IMR-90 (cell line): ENCODE results near the gene FOCAD.

Experiments used
- CHD1 ChIP-seq: IDR thresholded peaks from 2 replicates; pipeline ENCODE4 v1.6.1; 2012; ENCODE audit warnings: low read depth, low read length, improper control_type of control experiment
- MAFK ChIP-seq: IDR thresholded peaks from 2 replicates; pipeline ENCODE4 v1.6.1; 2012; ENCODE audit warnings: low read depth, low read length, improper control_type of control experiment
- MXI1 ChIP-seq: IDR thresholded peaks from 2 replicates; pipeline ENCODE4 v1.6.1; 2012; ENCODE audit warnings: low read depth, mild to moderate bottlenecking, low read length, moderate library complexity, borderline replicate concordance
- NFE2L2 ChIP-seq: fragments of 150-350 bp; IDR thresholded peaks from 2 replicates; pipeline ENCODE4 v1.6.1; 2016; ENCODE audit warnings: low read depth, mild to moderate bottlenecking, low read length
- POLR2A ChIP-seq: IDR thresholded peaks from 2 replicates; pipeline ENCODE4 v1.6.1; 2012; ENCODE audit warnings: mild to moderate bottlenecking, low read depth, low read length
- RAD21 ChIP-seq: IDR thresholded peaks from 2 replicates; pipeline ENCODE4 v1.6.1; 2012; ENCODE audit warnings: low read length, improper control_type of control experiment
- RFX5 ChIP-seq: IDR thresholded peaks from 2 replicates; pipeline ENCODE4 v1.8.0; 2012; ENCODE audit warnings: low read depth, mild to moderate bottlenecking, low read length, moderate library complexity
- SMC3 ChIP-seq: fragments of 150-350 bp; IDR thresholded peaks from 2 replicates; pipeline ENCODE4 v1.6.1; 2016; ENCODE audit warnings: low read depth, mild to moderate bottlenecking, antibody characterized with exemption, low read length, moderate library complexity
- TF ChIP-seq, protein P1 (sequence below): conservative IDR thresholded peaks from 2 replicates; pipeline ENCODE4 v1.5.1; 2012; ENCODE audit warnings: mild to moderate bottlenecking, low read depth, low read length, improper control_type of control experiment
- TF ChIP-seq, protein P2 (sequence below): fragments of 150-350 bp; IDR thresholded peaks from 2 replicates; pipeline ENCODE4 v1.6.1; 2017; ENCODE audit warnings: mild to moderate bottlenecking, antibody characterized with exemption, low read length, low read depth

- TF ChIP-seq, protein P1, sequence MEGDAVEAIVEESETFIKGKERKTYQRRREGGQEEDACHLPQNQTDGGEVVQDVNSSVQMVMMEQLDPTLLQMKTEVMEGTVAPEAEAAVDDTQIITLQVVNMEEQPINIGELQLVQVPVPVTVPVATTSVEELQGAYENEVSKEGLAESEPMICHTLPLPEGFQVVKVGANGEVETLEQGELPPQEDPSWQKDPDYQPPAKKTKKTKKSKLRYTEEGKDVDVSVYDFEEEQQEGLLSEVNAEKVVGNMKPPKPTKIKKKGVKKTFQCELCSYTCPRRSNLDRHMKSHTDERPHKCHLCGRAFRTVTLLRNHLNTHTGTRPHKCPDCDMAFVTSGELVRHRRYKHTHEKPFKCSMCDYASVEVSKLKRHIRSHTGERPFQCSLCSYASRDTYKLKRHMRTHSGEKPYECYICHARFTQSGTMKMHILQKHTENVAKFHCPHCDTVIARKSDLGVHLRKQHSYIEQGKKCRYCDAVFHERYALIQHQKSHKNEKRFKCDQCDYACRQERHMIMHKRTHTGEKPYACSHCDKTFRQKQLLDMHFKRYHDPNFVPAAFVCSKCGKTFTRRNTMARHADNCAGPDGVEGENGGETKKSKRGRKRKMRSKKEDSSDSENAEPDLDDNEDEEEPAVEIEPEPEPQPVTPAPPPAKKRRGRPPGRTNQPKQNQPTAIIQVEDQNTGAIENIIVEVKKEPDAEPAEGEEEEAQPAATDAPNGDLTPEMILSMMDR = no peak
- TF ChIP-seq POLR2A (no peak), MXI1 (no peak), NFE2L2 (no peak), RAD21 (no peak), SMC3 (no peak), RFX5 (no peak), CHD1 (no peak), MAFK (no peak)
- TF ChIP-seq, protein P2, sequence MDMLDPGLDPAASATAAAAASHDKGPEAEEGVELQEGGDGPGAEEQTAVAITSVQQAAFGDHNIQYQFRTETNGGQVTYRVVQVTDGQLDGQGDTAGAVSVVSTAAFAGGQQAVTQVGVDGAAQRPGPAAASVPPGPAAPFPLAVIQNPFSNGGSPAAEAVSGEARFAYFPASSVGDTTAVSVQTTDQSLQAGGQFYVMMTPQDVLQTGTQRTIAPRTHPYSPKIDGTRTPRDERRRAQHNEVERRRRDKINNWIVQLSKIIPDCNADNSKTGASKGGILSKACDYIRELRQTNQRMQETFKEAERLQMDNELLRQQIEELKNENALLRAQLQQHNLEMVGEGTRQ = no peak
Measured at GRCh38 chr9:20707708-20708107, 23.6 kb downstream of the FOCAD start.
